K562 (cell line): Measurements from ENCODE around the gene TCEA3. TPM values are rescaled to one million over a fixed set of nuclear protein-coding genes. Genes with fewer than 3 reads are reported as not detected.

Source experiments
- ELF2 ChIP-seq: fragments of 250-450 bp; sonication (Bioruptor Pico); IDR thresholded peaks from 2 replicates; pipeline ENCODE4 v1.5.0; 2021; ENCODE audit warnings: mild to moderate bottlenecking
- HNRNPLL ChIP-seq: fragments of 200-400 bp; formaldehyde crosslinking; IDR thresholded peaks from 2 replicates; pipeline ENCODE4 v1.6.1; 2017; ENCODE audit warnings: low read length, low read depth, mild to moderate bottlenecking; ENCODE audit not compliant: poor library complexity, severe bottlenecking
- JUN ChIP-seq, 2 experiments: sonication (generic) in 1 of 2; formaldehyde crosslinking in 1 of 2; IDR thresholded peaks; 2 replicates each; pipeline versions ENCODE4 v1.6.1 to v1.8.0; 2012 to 2022; ENCODE audit warnings: borderline replicate concordance in 2 of 2, mild to moderate bottlenecking in 2 of 2, improper control_type of control experiment in 1 of 2, low read depth in 1 of 2, low read length in 1 of 2, missing genetic modification reagents in 1 of 2
- PHF20 ChIP-seq: fragments of 450-650 bp; IDR thresholded peaks from 2 replicates; pipeline ENCODE4 v1.6.1; 2018; ENCODE audit not compliant: partially characterized antibody
- SRSF7 ChIP-seq: fragments of 200-400 bp; formaldehyde crosslinking; optimal IDR thresholded peaks from 2 replicates; pipeline ENCODE3; 2017; ENCODE audit warnings: mild to moderate bottlenecking, low read depth, low read length
- TAF7 ChIP-seq: fragments of 450-650 bp; IDR thresholded peaks from 2 replicates; pipeline ENCODE4 v1.6.1; 2016; ENCODE audit warnings: missing genetic modification characterization, missing compliant biosample characterization
- ZNF354B ChIP-seq: fragments of 250-450 bp; sonication (Bioruptor Pico); IDR thresholded peaks from 2 replicates; pipeline ENCODE4 v1.4.0; 2020
- ZNF699 ChIP-seq: fragments of 250-450 bp; sonication (Bioruptor Pico); IDR thresholded peaks from 2 replicates; pipeline ENCODE4 v1.8.0; 2021; ENCODE audit warnings: mild to moderate bottlenecking, moderate library complexity; ENCODE audit not compliant: insufficient replicate concordance
- polyA plus RNA-seq, 8 experiments: library from polyadenylated mRNA; depleted of rRNA in 4 of 8; stranded (reverse) in 5 of 8; unstranded in 3 of 8; fragments of >200 nt; fragmentation: Nextera tagmentation in 2 of 8; fragmentation: Illumina TruSeq in 1 of 8; extraction: Ambion mirVana in 2 of 8; extraction: Trizol in 1 of 8; gene quantifications; 2 replicates each; pipeline versions ENCODE4 v1.2.1 to v1.2.3, GENCODE V29; 2011 to 2014; ENCODE audit warnings: inconsistent platforms in 1 of 8, missing spikeins in 1 of 8
- total RNA-seq, 7 experiments: library from RNA; depleted of rRNA in 6 of 7; stranded (reverse); fragments of >200 nt in 6 of 7; fragmentation: Illumina TruSeq in 2 of 7; extraction: Trizol in 2 of 7; gene quantifications; 2 replicates each; pipeline versions ENCODE4 v1.2.1 to v1.2.3, GENCODE V29; 2011 to 2021; ENCODE audit warnings: low replicate concordance in 1 of 7
- TF ChIP-seq, protein P1 (sequence below), 2 experiments: fragments of 450-650 bp; formaldehyde crosslinking in 1 of 2; IDR thresholded peaks; 2 replicates each; pipeline versions ENCODE4 v1.4.0 to v1.6.1; 2014 to 2020; ENCODE audit warnings: mild to moderate bottlenecking in 2 of 2, borderline replicate concordance in 1 of 2, low read depth in 1 of 2
- TF ChIP-seq, protein P2 (sequence below): fragments of 450-650 bp; IDR thresholded peaks from 2 replicates; pipeline ENCODE4 v1.6.1; 2017; ENCODE audit warnings: antibody characterized with exemption, mild to moderate bottlenecking
- TF ChIP-seq, protein P3 (sequence below): IDR thresholded peaks from 2 replicates; pipeline ENCODE4 v1.6.1; 2014; ENCODE audit warnings: antibody characterized with exemption

TCEA3 gene
- total and polyA plus RNA-seq, 9 of the 15 experiments (the other 6 are each of a cell fraction or from before 2014, with no cell fraction given) = 0.03 to 0.55 (median 0.36) TPM

DNA sequence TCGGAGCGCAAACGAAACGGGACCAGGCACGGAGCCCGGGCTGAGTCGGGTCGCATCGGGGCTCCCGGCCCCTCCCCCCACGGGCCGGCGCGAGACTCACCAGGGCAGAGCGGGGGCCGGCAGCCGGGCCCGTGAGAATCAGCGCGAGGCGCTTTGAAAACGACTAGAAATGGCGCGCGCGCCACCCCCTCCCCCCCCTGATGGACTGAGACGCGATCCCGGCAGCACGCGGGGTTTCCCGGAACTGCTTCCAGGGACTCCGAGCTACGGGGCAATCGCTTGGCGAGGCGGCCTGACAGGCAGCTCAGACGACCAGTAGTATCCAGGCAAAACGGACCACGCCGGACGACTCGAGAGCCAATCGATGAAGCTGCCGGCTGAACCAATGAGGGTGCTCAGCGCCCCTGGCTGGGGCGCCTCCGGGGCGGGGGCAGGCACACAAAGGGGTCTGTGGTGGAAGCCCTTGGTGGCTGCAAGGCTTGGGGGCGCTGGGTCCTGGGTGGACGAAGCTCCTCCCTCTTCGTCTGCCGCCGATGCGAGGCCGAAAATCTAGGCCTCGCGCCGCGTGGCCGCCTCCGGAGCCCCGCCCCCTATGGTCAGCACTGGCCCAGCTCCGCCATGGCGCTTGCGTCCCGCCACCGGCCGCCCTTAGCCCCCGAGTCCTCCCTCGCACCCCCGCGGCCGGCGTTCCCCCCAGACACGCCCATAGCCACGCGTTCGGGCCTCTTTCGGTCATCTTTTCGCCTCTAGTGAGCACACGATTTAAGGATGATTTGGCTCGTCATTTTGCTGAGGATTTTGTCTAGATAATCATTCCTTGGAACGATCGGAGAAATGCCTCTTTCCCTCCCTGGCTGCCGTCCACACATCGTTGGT is 80.2 kb downstream of the TCEA3 start, which contains the start of gene HNRNPR (continued):
- TF ChIP-seq, protein P1, sequence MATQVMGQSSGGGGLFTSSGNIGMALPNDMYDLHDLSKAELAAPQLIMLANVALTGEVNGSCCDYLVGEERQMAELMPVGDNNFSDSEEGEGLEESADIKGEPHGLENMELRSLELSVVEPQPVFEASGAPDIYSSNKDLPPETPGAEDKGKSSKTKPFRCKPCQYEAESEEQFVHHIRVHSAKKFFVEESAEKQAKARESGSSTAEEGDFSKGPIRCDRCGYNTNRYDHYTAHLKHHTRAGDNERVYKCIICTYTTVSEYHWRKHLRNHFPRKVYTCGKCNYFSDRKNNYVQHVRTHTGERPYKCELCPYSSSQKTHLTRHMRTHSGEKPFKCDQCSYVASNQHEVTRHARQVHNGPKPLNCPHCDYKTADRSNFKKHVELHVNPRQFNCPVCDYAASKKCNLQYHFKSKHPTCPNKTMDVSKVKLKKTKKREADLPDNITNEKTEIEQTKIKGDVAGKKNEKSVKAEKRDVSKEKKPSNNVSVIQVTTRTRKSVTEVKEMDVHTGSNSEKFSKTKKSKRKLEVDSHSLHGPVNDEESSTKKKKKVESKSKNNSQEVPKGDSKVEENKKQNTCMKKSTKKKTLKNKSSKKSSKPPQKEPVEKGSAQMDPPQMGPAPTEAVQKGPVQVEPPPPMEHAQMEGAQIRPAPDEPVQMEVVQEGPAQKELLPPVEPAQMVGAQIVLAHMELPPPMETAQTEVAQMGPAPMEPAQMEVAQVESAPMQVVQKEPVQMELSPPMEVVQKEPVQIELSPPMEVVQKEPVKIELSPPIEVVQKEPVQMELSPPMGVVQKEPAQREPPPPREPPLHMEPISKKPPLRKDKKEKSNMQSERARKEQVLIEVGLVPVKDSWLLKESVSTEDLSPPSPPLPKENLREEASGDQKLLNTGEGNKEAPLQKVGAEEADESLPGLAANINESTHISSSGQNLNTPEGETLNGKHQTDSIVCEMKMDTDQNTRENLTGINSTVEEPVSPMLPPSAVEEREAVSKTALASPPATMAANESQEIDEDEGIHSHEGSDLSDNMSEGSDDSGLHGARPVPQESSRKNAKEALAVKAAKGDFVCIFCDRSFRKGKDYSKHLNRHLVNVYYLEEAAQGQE (IDR thresholded peaks at IDR 0.05; ENCODE audit: borderline replicate concordance) = no peak
- TF ChIP-seq, protein P1 (CRISPR knock-in tag; IDR thresholded peaks at IDR 0.05; ENCODE audit: low read depth) = peak; percentile 68
- TF ChIP-seq ELF2 (peak; percentile 49), ZNF699 (CRISPR knock-in tag) (no peak), JUN (IDR thresholded peaks at IDR 0.05; ENCODE audit: borderline replicate concordance, low read depth, low read length) (0 out of 2 replicates have a peak, but pooled peaks have one; percentile 18), JUN (CRISPR knock-in tag; IDR thresholded peaks at IDR 0.05; ENCODE audit: borderline replicate concordance) (0 out of 2 replicates have a peak, but pooled peaks have one; percentile 33), SRSF7 (no peak), HNRNPLL (no peak), PHF20 (peak; percentile 22), ZNF354B (CRISPR knock-in tag) (no peak), TAF7 (tag) (peak; percentile 78; the same call in 1 of the 2 replicates)
- TF ChIP-seq, protein P2, sequence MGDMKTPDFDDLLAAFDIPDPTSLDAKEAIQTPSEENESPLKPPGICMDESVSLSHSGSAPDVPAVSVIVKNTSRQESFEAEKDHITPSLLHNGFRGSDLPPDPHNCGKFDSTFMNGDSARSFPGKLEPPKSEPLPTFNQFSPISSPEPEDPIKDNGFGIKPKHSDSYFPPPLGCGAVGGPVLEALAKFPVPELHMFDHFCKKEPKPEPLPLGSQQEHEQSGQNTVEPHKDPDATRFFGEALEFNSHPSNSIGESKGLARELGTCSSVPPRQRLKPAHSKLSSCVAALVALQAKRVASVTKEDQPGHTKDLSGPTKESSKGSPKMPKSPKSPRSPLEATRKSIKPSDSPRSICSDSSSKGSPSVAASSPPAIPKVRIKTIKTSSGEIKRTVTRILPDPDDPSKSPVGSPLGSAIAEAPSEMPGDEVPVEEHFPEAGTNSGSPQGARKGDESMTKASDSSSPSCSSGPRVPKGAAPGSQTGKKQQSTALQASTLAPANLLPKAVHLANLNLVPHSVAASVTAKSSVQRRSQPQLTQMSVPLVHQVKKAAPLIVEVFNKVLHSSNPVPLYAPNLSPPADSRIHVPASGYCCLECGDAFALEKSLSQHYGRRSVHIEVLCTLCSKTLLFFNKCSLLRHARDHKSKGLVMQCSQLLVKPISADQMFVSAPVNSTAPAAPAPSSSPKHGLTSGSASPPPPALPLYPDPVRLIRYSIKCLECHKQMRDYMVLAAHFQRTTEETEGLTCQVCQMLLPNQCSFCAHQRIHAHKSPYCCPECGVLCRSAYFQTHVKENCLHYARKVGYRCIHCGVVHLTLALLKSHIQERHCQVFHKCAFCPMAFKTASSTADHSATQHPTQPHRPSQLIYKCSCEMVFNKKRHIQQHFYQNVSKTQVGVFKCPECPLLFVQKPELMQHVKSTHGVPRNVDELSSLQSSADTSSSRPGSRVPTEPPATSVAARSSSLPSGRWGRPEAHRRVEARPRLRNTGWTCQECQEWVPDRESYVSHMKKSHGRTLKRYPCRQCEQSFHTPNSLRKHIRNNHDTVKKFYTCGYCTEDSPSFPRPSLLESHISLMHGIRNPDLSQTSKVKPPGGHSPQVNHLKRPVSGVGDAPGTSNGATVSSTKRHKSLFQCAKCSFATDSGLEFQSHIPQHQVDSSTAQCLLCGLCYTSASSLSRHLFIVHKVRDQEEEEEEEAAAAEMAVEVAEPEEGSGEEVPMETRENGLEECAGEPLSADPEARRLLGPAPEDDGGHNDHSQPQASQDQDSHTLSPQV = no peak; the same call in none of the 2 replicates
- TF ChIP-seq, protein P3, sequence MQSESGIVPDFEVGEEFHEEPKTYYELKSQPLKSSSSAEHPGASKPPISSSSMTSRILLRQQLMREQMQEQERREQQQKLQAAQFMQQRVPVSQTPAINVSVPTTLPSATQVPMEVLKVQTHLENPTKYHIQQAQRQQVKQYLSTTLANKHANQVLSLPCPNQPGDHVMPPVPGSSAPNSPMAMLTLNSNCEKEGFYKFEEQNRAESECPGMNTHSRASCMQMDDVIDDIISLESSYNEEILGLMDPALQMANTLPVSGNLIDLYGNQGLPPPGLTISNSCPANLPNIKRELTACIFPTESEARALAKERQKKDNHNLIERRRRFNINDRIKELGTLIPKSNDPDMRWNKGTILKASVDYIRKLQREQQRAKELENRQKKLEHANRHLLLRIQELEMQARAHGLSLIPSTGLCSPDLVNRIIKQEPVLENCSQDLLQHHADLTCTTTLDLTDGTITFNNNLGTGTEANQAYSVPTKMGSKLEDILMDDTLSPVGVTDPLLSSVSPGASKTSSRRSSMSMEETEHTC = 0 out of 2 replicates have a peak, but pooled peaks have one; percentile 44
